Panc1 (cell line): Measurements from ENCODE around the gene PITRM1. TPM values are rescaled to one million over a fixed set of nuclear protein-coding genes. Genes with fewer than 3 reads are reported as not detected.
"Not testable (repeated sequence)": the region's sequence is repeated elsewhere in the genome, so short reads cannot be mapped to it uniquely, and the experiment has no call there.

Source experiments
- ATAC-seq: fragments of 200-7000 bp; cut with Tn5 transposase; 2 replicates; pipeline ENCODE4 v1.9.1; 2020; ENCODE audit warnings: mild to moderate bottlenecking, moderate library complexity
- BruUV-seq: library from RNA; stranded (reverse); fragments of 400-500 nt; replicated peaks from 2 replicates; lab custom pipeline; 2021; lab: Mats Ljungman, UMichigan
- CTCF ChIA-PET: fragments of 300-600 bp; sonication (Branson Sonifier 250); formaldehyde crosslinking; loops from one replicate; lab custom pipeline; 2022; ENCODE audit warnings: antibody characterized with exemption; lab: Charles Lee
- POLR2A ChIA-PET: fragments of 300-600 bp; sonication (Branson Sonifier 250); formaldehyde crosslinking; loops from one replicate; lab custom pipeline; 2022; ENCODE audit warnings: antibody characterized with exemption; lab: Charles Lee
- DNase-seq: peaks from one replicate; pipeline ENCODE4 v3.0.0-alpha.2; 2010; ENCODE audit warnings: low read depth, low spot score
- H3K27ac ChIP-seq: 2 replicates; pipeline ENCODE4 v1.5.1; 2011; ENCODE audit warnings: mild to moderate bottlenecking, low read length, inconsistent platforms
- H3K27me3 ChIP-seq: fragments of 200-500 bp; sonication (Bioruptor generic); 2 replicates; pipeline ENCODE4 v1.6.0; 2014; ENCODE audit warnings: low read length, inconsistent platforms; ENCODE audit not compliant: control insufficient read depth, insufficient read depth
- H3K36me3 ChIP-seq: fragments of 200-500 bp; sonication (Bioruptor generic); 2 replicates; pipeline ENCODE4 v1.5.1; 2014; ENCODE audit warnings: inconsistent platforms, mild to moderate bottlenecking, low read length, moderate library complexity; ENCODE audit not compliant: control insufficient read depth, insufficient read depth
- H3K4me1 ChIP-seq: 2 replicates; pipeline ENCODE4 v1.5.1; 2011; ENCODE audit warnings: inconsistent platforms, mild to moderate bottlenecking, low read length, moderate library complexity; ENCODE audit not compliant: control insufficient read depth, insufficient read depth
- H3K4me3 ChIP-seq, 2 experiments: 2 replicates each; pipeline ENCODE4 v1.5.1; 2011 to 2012; ENCODE audit warnings: low read depth in 2 of 2, low read length in 2 of 2, mild to moderate bottlenecking in 2 of 2, inconsistent platforms in 1 of 2, moderate library complexity in 1 of 2
- H3K9me3 ChIP-seq: fragments of 200-500 bp; sonication (Bioruptor generic); 2 replicates; pipeline ENCODE4 v1.5.1; 2014; ENCODE audit warnings: low read depth, mild to moderate bottlenecking, inconsistent platforms, low read length, moderate library complexity; ENCODE audit not compliant: control insufficient read depth, insufficient read depth
- CTCF ChIP-seq: fragments of 450-650 bp; IDR thresholded peaks from 2 replicates; pipeline ENCODE4 v1.5.1; 2017; ENCODE audit warnings: mild to moderate bottlenecking
- POLR2AphosphoS5 ChIP-seq: IDR thresholded peaks from 2 replicates; pipeline ENCODE4 v1.6.1; 2012; ENCODE audit warnings: mild to moderate bottlenecking, low read depth, low read length, moderate library complexity
- REST ChIP-seq, 2 experiments: IDR thresholded peaks; 2 replicates each; pipeline ENCODE4 v1.6.1; 2011 to 2012; ENCODE audit warnings: low read depth in 2 of 2, control low read depth in 1 of 2, low read length in 1 of 2, mild to moderate bottlenecking in 1 of 2, moderate library complexity in 1 of 2; ENCODE audit not compliant: insufficient read depth in 1 of 2
- SIN3A ChIP-seq: IDR thresholded peaks from 2 replicates; pipeline ENCODE4 v1.6.1; 2012; ENCODE audit warnings: low read depth, mild to moderate bottlenecking, low read length, moderate library complexity, borderline replicate concordance; ENCODE audit not compliant: insufficient read depth
- TCF7L2 ChIP-seq: IDR thresholded peaks from 2 replicates; pipeline ENCODE4 v1.6.1; 2011; ENCODE audit warnings: mild to moderate bottlenecking, low read depth, low read length, inconsistent platforms
- in situ Hi-C: cut with HindIII; loops from 2 replicates; pipeline ENCODE4 v1.10.0; 2016; ENCODE audit warnings: low sequenced_read_pairs, low pct_unique_long_range_greater_than_20kb
- intact Hi-C: fragments of 100-400 bp; cut with micrococcal nuclease; formaldehyde crosslinking; loops from one replicate; pipeline ENCODE4 v1.10.0; 2022; ENCODE audit not compliant: unreplicated experiment
- total RNA-seq: library from RNA; stranded (reverse); gene quantifications from one replicate; pipeline ENCODE4 v1.2.1, GENCODE V29; 2021; ENCODE audit not compliant: unreplicated experiment

PITRM1 gene
- total RNA-seq, 1 experiment from 2014 or later: 63.5 TPM

- H3K9me3 ChIP-seq: no peaks in the 10 kb centered on the region
- DNase-seq (no peak), ATAC-seq (no peak)
- H3K27me3 ChIP-seq: no peaks in the 10 kb centered on the region
- intact Hi-C loops (no loop called here), in situ Hi-C loops (no loop called here)
- H3K4me1 ChIP-seq: no peaks in the 10 kb centered on the region
- H3K4me3 ChIP-seq: no peak overlapping the region
- no peak overlapping the region for H3K27ac ChIP-seq
- no peak for TF ChIP-seq SIN3A
- no peak for TF ChIP-seq POLR2AphosphoS5
- TF ChIP-seq TCF7L2: no peak
- TF ChIP-seq REST (IDR thresholded peaks at IDR 0.05; ENCODE audit: insufficient read depth in 1 of 2, low read depth in 2 of 2, low read length in 1 of 2): no peak
- no peak for TF ChIP-seq CTCF
- CTCF ChIA-PET: no interaction called here
- POLR2A ChIA-PET: no interaction called here
- no TSS peak for BruUV-seq
- H3K36me3 ChIP-seq: no peaks in the 10 kb centered on the region
These were observed 48.3 kb upstream of the PITRM1 start for GRCh38 chr10:3220853-3221252.

GRCh38 chr10:3219021-3219628 lies 46.5 kb upstream of the PITRM1 start:
- ATAC-seq, intact Hi-C loops, POLR2A ChIA-PET, H3K36me3 ChIP-seq, in situ Hi-C loops, H3K9me3 ChIP-seq, CTCF ChIA-PET, H3K4me1 ChIP-seq, H3K27me3 ChIP-seq, H3K27ac ChIP-seq, H3K4me3 ChIP-seq, BruUV-seq, DNase-seq: not testable (repeated sequence)

GRCh38 chr10:3217853-3218252 lies 45.3 kb upstream of the PITRM1 start:
- TF ChIP-seq SIN3A (no peak), TCF7L2 (no peak), POLR2AphosphoS5 (no peak), CTCF (no peak), REST (IDR thresholded peaks at IDR 0.05; ENCODE audit: insufficient read depth in 1 of 2, low read depth in 2 of 2, low read length in 1 of 2) (no peak)
- in situ Hi-C loops (no loop called here), intact Hi-C loops (no loop called here)
- H3K4me1 ChIP-seq: no peaks in the 10 kb centered on the region
- no peaks in the 10 kb centered on the region for H3K36me3 ChIP-seq
- no peak overlapping the region for H3K27ac ChIP-seq
- no TSS peak for BruUV-seq
- POLR2A ChIA-PET: no interaction called here
- no peak overlapping the region for H3K4me3 ChIP-seq
- DNase-seq: no peak
- CTCF ChIA-PET: no interaction called here
- no peaks in the 10 kb centered on the region for H3K9me3 ChIP-seq
- no peak for ATAC-seq
- no peaks in the 10 kb centered on the region for H3K27me3 ChIP-seq
